Nucleus accumbens (tissue), 56 donors: ENCODE measurements around the gene PLEKHG4B.

Experiments used
- DNase-seq, 56 donors: peaks; one replicate each; lab custom pipeline; 2025; lab: John Stamatoyannopoulos, UW

PLEKHG4B gene

DNA sequence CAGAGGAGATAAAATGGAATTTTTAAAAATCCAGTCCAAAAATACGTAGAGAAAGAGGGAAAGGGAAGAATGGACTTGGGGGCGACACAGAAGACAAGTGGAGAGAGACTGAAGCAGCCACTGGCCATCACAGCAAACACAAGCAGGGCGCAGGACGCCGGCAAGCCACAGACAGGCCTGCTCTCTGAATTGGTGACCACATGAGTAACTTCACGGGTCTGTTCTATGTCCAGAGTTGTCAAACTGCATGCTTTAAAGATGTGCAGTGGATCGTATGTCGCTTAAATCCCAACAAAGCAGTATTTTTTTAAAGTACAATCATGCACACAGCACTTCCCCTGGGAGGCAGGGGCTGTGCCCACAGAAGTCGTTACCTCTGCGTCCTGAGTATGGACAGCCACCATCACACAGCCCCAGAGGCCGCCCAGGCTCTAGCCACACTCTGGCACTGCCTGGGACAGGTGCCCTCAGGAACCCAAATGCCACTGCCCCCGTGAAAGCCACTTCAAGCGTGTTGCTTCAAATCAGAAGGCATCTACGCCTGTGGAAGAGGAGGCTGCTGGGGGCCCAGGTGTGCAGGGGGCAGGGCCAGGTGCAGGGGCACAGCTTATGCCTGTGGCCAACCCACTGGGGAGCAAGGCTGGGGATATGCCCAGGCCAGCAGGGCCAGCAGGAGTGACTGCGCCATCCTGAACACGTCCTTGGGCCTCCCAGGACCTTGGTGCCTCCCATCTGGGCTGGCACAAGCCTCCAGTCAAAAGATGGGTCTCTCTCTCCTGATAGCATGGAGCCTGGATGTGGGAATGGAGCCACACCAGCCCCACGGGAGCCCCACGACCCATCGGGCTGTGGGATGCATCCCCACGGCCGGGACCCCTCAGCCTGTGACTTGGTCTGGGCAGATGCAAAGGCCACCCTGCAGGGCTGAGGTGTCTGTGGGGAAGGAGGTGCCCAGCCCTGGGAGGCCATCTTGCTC, 93.4 kb downstream of the PLEKHG4B start:
- no peak for DNase-seq

DNA sequence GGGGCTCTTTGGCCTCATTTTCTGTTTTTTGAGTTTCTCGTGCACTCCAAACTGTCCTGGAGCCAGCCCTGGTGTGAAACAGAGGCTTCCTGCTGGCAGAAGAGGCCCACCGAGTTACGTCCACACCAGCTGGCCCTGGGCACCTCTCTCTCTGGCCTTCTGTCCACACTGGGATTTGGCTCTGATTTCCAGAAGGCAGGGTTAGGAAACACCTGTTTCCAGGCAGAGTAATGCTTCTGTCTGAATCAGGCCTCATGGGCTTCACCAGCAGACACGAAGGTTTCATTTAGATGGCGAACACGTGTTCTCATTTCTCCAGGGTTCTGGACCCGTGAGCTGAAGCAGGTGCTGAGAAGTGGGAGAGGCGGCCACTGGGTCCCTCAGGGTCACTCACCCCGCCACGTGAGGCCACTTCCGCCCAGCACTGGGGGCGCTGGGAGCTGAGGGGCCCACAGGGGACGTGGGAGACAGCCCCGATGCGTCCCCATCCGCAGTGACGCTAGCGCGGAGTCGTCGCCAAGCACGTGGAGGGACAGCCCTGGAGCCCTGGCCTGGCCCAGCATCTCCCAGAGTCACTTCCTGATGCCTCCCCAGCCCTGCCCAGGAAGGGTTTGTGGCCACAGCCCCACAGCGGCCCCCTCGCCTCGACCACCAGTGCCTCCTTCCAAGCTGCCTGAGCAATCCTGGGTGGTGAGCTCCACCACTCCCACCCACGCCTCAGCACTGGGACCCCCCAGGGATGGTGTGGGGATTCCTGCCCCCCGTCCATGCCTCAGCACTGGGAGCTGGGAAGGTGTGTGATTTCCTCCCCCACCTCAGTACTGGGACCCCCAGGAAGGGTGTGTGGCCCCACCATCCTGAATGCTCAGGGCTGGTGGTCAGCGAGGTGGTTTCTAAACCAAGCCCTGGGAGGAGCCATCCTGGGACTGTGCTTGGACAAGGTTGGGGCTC, 94.4 kb downstream of the PLEKHG4B start:
- no peak for DNase-seq

DNA sequence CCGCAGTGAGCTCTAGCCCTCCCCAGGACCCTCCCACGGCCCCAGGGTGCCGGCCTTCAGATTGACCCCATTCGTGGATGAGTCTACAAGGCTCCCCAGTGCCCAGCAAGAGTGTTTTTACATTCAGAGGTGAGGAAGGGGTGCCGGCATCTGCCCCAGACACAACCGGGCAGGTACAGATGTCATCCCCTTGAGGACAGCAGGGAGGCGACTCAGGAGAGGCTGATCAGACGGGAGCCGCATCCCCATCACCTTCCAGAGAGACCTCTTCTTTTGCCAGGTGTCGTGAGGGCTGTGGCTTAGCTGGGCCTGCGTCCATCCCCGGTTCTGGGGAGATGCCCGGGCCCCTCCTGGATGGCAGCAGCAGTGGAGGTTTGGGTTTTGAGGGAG, 95.1 kb downstream of the PLEKHG4B start:
- DNase-seq: no peak

DNA sequence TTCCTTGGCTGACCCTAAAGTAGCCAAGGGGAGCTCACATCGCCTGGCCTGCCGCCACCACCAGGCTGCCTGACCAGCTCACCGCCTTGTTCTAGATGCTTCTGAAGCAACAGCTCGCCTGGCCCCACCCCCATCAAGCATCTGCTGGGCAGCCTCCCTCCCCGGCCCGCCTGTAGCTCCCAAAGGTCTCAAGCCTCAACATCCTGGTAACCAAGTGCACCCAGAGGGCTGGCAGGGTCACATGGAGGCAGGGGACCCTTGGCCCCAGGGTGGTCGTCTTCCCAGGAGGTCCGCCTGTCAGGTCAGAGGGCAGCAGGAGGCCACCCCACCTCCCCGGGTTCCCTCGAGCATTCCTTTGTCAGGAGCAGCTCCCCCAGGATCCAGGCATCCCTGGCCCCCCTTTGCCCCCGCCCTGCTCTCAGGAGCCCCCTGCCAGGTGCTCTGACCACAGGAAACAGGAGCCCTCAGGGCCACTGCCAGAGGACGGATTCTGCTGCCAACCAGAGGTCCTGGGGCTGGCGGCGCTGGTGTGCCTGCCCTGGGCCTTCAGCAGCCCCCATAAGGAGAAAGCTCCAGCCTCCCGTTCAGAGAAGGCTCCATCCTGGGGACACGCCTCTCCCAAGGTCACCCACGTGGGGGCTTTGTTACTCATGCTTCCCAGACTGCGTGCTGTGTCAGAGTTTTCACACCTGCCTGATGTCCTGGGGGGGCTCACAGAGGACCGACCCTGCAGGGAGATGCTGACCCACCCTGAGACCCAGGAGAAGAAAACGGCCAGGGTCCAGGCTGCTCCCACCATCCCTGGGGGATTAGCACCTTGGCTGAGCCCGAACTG, 95.9 kb downstream of the PLEKHG4B start:
- no peak for DNase-seq

DNA sequence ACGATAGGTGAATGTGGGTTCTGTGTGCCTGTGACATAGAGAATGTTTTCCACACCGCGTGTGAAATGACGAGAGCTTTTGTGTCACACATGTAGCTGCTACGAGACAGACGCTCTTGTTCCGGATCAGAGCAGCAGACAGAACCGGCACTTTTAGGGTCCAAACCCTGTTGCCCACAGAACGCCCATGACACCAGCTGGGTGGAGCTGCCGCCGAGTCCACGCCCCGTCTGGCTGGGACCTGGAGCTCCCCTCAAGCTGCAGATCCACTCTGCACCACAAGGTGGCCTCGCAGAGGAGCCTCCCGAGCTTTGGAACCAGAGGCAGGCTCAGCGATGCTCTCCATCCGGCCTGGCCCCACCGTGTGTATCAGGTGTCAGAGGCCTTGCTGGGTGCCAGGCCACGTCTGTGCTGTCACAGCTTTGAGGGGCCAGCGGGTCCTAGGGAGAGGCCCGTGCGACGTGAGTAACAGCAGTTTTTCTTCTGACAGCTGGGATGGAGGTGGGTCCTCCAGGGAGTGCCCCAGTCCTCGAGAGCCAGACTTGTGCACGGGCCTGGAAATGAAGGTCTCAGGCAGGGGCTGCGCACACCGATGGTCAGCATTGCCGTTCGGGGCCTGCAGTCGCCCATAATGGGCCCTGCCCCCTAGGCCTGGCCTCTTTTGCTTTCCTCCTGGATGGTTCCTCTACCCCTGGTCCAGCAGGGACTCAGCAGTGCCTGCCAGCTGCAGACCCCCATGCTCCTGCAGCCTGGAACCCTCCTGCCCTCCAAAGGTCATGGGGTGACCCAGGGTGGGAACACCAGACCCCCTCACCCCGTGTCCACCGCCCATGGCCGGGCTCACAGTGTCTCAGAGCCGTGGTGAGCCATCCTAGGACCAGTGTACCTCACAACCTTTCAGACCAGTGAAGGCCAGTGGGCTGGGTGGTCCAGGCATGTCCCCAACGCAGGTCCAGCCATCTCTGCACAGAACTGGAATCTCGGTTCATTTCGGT, 96.8 kb downstream of the PLEKHG4B start:
- DNase-seq: peak in 53 of 56 donors; percentile 8 to 88 (median 63)

DNA sequence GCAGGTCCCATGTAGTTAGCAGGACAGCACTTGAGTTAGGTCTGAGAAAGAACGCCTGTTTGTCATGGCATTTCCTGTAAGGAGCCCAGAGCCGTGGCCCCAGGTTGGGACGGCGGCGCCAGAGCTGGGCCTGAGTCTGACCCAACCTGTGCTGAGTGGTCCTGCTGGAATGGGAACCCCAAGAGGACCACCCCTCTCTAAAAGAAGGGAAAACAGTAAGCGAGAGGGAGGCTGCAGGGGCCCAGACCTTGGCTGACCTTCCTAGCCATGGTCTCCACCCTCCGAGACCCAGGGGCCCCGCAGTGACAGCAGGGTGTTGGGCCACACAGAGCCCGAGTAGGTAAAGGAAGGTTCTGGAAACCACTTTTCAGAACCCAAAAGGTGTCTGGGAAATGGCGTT, 97.5 kb downstream of the PLEKHG4B start:
- no peak for DNase-seq

DNA sequence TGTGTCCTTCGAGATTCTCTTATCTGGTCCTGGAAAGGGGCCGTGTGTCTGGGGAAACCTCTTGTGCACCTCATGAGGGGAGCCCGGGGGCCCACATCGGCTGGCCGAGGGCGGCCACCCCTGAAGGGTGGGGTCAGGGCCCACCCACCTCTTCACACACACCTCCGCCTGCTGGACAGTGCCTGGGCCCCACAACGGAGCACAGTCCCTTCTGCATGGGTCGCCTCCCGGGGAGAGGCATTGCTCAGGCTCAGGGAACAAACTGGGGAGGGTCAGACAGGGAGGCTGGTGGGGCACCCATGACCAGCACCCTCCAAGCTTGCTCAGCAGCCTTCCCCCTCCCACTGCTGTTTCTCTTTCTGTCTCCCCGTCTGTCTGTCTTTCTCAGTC, 98.0 kb downstream of the PLEKHG4B start:
- no peak for DNase-seq

DNA sequence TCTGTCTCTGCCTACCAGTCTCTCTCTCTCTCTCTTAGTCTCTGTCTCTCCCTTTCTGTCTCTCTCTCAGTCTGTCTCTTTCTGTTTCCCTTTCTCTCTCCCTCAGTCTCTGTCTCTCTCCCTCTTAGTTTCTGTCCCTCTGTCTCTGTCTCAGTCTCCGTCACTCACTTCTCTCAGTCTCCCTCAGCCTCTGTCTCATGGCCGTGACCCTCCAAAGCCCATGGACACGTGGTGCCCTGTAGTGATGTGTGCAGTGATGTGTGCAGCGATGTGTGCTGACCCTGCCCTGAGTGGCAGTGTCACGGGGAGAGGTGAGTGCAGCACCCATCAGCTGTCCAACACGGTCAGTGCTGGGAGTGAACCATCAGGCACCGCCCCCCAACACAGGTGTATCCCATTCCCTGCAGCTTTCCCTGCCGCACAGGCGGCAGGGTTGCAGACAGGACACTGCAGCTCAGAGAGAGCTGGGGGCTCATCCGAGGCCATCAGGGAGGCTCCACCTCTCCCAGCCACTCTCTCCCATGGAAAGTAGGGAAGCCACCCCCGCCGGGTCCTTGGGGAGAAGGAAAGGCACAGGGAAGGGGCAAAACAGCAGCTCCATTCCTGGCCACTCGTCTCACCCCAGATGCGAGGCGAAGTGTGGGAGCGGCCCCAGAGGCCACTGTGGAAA, 98.5 kb downstream of the PLEKHG4B start:
- DNase-seq: no peak

DNA sequence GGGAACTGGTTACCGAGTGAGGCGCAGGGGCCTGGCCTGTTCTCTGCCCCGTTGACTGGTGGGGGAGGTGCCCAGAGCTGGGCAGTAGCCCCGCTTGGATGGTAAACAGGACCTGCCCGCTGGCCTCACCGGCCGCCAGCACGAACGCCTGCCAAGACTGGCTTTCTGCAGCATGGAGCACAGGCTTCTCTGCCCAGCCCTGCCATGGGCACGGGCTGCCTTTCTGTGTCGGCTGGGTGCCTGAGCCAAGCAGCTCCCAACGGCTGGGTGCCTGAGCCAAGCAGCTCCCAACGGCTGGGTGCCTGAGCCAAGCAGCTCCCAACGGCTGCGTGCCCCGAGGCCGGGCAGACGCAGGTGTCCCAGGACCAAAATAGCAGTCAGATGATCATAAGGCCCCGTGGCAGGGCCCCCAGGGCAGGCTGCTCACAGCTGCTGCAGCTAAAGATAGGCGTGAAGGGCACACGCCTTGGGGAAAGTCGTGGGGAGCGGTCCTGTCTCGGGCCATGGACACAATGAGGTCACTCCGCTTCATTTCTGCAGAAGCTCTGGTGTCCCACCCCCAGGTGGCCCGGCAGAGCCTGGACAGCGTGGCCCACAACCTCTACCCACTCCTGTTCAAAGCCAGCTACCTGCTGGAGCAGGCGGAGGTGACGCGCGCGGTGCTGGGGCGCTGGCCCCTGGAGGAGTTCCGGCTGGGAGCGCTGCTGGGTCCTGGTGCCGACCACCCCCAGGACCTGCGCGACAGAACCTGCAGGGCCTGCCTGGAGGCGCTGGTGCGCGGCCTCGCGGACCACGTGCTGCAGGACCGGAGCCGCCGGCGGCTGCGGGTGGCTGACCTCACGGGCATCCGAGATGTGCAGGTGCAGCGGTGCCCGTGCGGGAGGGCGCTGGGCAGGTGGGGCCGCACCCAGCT, 99.3 kb downstream of the PLEKHG4B start, which contains the start of gene LRRC14B:
TSS of gene LRRC14B (plus strand) at position 460 of the 913 bp plus-strand sequence. CDS start at position 504, 44 bp downstream.
- peak in 36 of 56 donors; percentile 11 to 72 (median 46) for DNase-seq

DNA sequence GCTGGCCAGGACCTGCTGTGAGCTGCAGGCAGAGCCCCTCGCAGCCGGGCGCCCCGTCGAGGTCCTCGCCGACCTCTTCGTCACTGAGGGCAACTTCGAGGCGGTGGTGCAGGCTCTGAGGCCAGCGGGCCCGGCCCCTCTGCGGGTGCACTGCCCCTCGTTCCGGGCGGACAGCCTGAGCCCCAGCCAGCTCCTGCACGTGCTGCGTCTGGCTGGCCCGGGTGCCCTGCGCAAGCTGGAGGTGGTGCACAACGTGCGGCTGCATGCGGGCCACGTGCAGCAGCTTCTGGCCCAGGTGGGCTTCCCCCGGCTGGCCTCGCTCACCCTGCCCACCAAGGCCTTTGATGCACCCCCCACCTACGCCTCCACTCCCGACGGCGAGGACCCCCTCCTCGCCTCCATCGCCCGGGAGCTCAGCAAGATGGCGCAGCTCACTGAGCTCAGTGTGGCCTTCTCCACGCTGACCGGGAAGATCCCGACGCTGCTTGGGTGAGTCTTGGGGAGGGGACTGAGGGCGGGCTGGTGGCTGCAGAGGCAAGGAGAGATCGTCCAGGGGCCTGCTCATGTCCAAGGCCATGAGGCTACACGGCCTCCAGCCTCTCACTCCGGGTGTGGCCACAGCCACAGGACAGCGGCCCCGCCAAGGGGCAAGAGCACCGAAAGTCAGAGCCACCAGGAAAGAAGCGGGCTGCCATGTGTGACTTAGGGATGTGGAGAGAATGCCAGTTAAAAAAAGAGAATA, 100.2 kb downstream of the PLEKHG4B start:
- DNase-seq: no peak

DNA sequence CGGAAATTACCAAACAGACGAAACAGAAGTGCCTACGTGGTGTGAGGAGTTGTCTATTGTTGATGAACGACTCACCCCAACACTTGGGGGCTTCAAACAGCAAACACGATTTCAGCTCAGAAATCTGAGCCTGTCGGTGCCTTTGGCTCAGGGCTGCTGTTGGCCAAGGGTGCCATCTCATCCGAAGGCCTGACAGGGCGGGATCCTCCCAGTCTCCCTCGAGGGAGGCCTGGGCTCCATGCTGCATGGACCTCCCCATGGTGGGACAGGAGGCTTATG, 100.7 kb downstream of the PLEKHG4B start:
- no peak for DNase-seq

DNA sequence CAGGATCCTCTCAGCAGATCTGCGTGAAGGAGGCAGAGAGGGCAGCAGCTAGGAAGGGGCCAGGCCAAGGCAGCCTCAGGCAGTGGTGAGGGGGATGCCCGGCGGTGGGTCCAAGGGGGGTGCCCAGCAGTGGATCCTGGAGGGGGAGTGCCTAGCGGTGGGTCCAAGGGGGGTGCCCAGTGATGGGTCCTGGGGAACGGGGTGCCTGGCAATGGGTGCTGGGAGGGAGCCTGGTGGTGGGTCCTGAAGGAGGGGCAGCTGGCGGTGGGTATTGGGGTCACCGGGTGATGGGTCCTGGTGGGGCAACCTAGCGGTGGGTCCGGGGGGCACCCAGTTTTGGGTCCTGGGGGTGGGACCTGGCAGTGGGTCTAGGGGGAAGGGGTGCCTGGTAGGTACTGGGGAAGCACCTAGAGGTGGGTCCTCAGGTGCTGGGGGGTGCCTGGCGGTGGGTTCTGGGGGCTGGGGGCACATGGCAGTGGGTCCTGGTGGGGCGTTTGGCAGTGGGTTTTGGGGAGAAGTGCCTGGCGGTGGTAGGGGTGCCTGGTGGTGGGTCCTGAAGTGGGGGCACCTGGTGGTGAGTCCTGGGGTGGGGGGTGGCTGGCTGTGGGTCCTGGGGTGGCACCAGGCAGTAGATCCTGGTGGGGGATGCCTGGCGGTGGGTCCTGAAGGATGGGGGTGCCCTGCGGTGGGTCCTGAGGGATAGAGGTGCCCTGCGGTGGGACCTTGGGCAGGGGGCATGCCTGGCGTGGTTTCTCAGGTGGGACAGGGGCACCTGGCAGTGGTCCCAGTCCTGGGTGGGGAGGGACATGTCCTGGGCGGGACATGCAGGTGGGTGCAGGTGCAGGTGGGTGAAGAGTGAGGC, 101.2 kb downstream of the PLEKHG4B start:
- DNase-seq: no peak

DNA sequence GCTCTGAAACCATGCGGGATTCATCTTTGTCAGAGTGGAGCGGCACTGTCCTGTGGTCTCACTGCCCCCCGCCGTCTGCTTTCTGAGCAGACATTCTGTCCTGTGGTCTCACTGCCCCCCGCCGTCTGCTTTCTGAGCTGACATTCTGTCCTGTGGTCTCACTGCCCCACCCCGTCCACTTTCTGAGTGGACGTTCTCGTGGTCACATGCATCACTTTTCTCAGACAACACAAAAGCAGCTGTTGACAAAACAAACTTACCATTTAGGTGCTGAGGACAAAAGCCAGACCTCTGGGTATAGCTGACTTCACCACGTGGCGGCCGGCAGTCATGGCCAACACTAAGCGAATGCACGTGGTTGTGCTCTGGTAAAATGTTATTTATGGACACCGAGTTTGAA, 102.1 kb downstream of the PLEKHG4B start:
- DNase-seq: no peak

DNA sequence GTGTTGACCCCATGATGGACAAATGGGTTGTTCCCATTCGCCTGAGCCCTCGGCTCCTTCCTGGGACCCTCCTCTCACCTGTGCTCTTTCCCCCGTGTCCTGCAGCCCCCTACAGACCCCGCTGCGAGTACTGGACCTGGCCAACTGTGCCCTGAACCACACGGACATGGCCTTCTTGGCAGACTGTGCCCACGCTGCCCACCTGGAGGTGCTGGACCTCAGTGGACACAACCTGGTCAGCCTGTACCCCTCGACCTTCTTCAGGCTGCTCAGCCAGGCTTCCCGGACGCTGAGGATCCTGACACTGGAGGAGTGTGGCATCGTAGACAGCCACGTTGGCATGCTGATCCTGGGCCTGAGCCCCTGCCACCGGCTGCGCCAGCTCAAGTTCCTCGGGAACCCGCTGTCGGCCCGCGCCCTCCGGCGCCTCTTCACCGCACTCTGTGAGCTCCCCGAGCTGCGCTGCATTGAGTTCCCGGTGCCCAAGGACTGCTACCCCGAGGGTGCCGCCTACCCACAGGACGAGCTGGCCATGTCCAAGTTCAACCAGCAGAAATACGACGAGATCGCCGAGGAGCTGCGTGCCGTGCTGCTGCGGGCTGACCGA, 102.7 kb downstream of the PLEKHG4B start:
- DNase-seq: no peak

DNA sequence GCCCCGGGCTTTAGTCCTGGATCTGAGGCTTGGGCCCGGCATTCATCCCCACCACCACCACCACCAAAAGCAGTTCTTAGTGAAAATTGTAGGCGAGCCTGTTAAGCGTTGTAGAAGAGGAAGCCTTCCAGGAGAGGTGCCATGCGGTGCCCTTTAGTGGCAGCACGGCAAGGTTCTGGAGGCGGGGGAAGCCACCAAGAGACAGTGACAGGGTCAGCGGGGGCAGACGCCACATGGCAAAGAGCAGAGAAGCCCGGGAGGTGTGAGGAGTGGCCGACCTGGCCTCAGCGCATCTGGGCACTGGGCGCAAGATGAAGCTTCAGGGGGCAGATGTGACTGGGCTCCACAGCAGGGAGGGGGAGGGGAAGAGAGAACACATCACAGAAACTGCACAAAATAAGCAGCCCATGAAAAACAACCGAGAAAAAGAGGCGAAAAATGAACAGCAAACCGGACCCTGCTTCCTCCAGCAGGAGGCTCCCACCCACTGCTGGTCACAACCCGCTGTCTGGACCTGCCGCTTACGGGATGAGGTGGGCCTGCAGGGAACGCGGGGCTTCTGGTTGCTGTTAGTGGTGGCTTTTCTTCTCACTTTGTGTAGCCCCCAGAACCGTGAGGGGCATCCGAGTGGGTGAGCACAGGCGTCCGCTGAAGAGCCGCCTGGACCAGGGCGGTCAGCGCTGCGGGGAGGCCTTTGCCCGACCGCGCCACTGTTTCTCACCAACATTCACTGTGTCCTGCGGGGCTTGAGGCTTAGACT, 103.6 kb downstream of the PLEKHG4B start:
- no peak for DNase-seq
